ENCODE measurements around the gene IDS.
A peak's percentile ranks its signal among the peaks of the same experiment; 100 is the strongest.
"Not testable (repeated sequence)": the region's sequence is repeated elsewhere in the genome, so short reads cannot be mapped to it uniquely, and the experiment has no call there.

The IDS gene

GRCh38 chrX:149497626-149498025, 7.5 kb downstream of the IDS start:
- no peak for DNase-seq (ENCODE audit: low read depth)

GRCh38 chrX:149497054-149497453, 8.1 kb downstream of the IDS start:
- no peak for DNase-seq (ENCODE audit: low read depth)

GRCh38 chrX:149495573-149496071, 9.5 kb downstream of the IDS start:
- peak; percentile 71 for DNase-seq (ENCODE audit: low read depth)

GRCh38 chrX:149494844-149495565, 10.1 kb downstream of the IDS start:
- no peak for DNase-seq (ENCODE audit: low read depth)

- no peak for DNase-seq (ENCODE audit: low read depth)
Measured at GRCh38 chrX:149493567-149494562, 11.2 kb downstream of the IDS start.

GRCh38 chrX:149491812-149492211, 13.3 kb downstream of the IDS start:
- no peak for DNase-seq (ENCODE audit: low read depth)

GRCh38 chrX:149490100-149490499, 15.0 kb downstream of the IDS start:
- DNase-seq (ENCODE audit: low read depth) = no peak

- DNase-seq (ENCODE audit: low read depth) = not testable (repeated sequence)
Measured at GRCh38 chrX:149488411-149489052, 16.6 kb downstream of the IDS start.

GRCh38 chrX:149488008-149488407, 17.1 kb downstream of the IDS start:
- DNase-seq (ENCODE audit: low read depth) = not testable (repeated sequence)

- DNase-seq (ENCODE audit: low read depth) = no peak
Measured at GRCh38 chrX:149487292-149487691, 17.8 kb downstream of the IDS start.

- no peak for DNase-seq (ENCODE audit: low read depth)
Measured at GRCh38 chrX:149476513-149476912, 28.6 kb downstream of the IDS start.

GRCh38 chrX:149473966-149474365, 31.1 kb downstream of the IDS start:
- DNase-seq (ENCODE audit: low read depth) = no peak

- DNase-seq (ENCODE audit: low read depth) = no peak
Measured at GRCh38 chrX:149473092-149473491, 32.0 kb downstream of the IDS start.

GRCh38 chrX:149472625-149473024, 32.5 kb downstream of the IDS start:
- DNase-seq (ENCODE audit: low read depth) = no peak

- no peak for DNase-seq (ENCODE audit: low read depth)
Measured at GRCh38 chrX:149471397-149471796, 33.7 kb downstream of the IDS start.

GRCh38 chrX:149470955-149471354, 34.2 kb downstream of the IDS start:
- no peak for DNase-seq (ENCODE audit: low read depth)

- DNase-seq (ENCODE audit: low read depth) = no peak
Measured at GRCh38 chrX:149469406-149469805, 35.7 kb downstream of the IDS start.

- no peak for DNase-seq (ENCODE audit: low read depth)
Measured at GRCh38 chrX:149467920-149468319, 37.2 kb downstream of the IDS start.

- no peak for DNase-seq (ENCODE audit: low read depth)
Measured at GRCh38 chrX:149467461-149467860, 37.6 kb downstream of the IDS start.

GRCh38 chrX:149462849-149463248, 42.3 kb downstream of the IDS start:
- DNase-seq (ENCODE audit: low read depth) = no peak

GRCh38 chrX:149461746-149462145, 43.4 kb downstream of the IDS start:
- no peak for DNase-seq (ENCODE audit: low read depth)

- no peak for DNase-seq (ENCODE audit: low read depth)
Measured at GRCh38 chrX:149458586-149458985, 46.5 kb downstream of the IDS start.

Measured in HS-27A (cell line).